OCI-LY3 (cell line): ENCODE data around the gene NAP1L1.

Experiments
- CTCF ChIP-seq: fragments of 200-600, 300-600 bp; sonication (generic); IDR thresholded peaks from 2 replicates; pipeline ENCODE4 v1.5.1; 2014; ENCODE audit warnings: antibody characterized with exemption, low read length, low read depth
- EZH2phosphoT487 ChIP-seq: fragments of 200-600 bp; shearing (Covaris generic); IDR thresholded peaks from 2 replicates; pipeline ENCODE4 v1.6.1; 2018; ENCODE audit warnings: antibody characterized with exemption, mixed run types, low read depth

- TF ChIP-seq CTCF = no peak
- TF ChIP-seq EZH2phosphoT487 = no peak
Measured at GRCh38 chr12:76042147-76042546, 42.3 kb downstream of the NAP1L1 start.
